ENCODE measurements around the gene TAF4.

Gene TAF4

DNA sequence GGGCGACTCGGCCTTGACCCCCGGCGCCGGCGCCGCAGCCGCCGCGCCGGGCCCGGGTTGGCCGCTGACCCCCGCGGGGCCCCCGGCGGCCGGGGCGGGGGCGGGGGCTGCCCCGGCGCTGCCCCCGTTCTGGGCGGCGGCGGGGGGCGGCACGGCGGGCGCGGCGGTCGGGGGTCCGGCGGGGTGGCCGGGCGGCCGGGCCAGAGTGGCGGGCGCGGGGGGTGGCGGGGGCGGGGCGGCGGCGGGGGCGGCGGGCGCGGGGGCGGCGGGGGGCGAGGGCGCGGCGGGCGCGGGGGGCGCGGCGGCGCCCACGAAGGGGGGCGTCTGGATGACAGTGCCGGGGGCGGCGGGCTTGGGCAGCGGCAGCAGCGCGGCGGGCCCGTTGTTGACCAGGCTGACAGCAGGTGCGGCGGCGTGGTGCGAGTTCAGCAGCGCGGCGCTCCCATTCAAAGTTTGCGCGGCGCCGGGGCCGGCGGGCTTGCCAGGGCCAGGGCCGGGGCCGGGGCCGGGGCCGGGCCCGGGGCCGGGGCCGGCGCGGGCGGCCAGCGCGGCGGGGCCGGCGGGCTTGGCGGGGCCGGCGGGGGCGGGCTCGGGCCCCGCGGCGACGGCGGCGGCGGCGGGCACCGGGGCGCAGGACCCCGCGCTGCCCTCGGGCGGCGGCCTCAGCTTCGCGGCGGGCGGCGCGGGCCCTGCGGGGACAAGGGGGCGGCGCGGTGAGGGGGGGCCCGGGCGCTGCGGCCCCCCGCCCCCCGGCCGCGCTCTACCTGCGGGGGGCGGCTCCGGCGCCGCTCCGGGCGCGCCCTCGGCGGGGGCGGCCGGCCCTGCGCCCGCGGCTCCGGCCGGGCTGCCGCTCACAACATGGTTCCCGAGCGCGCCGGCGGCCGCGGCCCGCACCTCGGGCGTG is 659 bp downstream of the TAF4 start:
- Histone ChIP-seq H3K4me3 (ENCODE audit: insufficient read depth, low read depth, low read length) (peak overlapping the region; percentile 65), H3K27me3 (ENCODE audit: control insufficient read depth, insufficient read depth, low read length, poor library complexity, severe bottlenecking) (no peaks in the 10 kb centered on the region), H3K36me3 (ENCODE audit: control insufficient read depth, insufficient read depth, low read length) (no peaks in the 10 kb centered on the region), H3K27ac (ENCODE audit: insufficient read depth, low read depth, low read length, poor library complexity, severe bottlenecking) (no peak overlapping the region), H3K9me3 (ENCODE audit: control insufficient read depth, low read length) (no peaks in the 10 kb centered on the region), H3K4me1 (ENCODE audit: control insufficient read depth, insufficient read depth, low read length) (peaks cover 21% of the 10 kb centered on the region)
- 0% methylated on average over 165 of the region's 165 CpGs for WGBS, 2 experiments

DNA sequence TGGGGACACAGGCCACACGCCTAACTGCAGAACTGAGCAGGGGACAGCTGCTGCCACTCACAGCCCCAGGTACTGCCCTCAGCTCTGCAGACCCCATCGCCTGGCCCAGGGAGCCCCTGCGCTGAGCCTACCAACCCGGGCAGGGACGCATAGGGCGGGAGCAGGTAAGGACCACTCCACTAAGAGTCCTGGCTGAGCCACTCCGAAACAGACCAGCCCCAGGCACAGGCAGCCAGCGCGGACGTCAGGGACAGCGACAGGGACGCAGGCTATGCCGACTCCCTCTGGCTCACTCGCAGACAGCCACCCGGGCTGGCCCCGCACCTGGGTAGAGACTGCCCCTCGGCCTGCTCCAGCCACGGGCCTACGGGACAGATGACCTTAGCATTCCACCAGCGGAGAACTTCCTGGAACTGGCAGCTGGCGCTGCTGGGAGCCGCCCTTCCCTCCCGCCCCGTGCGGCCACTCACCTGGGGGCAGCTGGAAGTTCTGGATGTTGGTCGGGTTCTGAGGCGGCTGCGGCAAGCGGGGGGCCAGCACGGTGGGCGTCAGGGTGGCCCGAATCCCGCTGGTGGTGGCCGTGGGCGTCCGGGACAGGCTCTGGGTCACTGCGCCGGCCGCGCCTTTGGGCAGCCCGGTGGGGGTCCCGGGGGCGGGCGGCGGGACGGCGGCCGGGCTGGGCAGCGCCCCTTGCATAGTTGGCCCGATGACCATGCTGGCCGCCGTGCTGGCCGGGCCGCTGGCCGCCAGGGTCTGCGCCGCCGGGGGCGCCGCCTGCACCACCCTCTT is 1.5 kb downstream of the TAF4 start:
- 14 to 17% methylated on average over 60 of the region's 60 CpGs for WGBS, 2 experiments

DNA sequence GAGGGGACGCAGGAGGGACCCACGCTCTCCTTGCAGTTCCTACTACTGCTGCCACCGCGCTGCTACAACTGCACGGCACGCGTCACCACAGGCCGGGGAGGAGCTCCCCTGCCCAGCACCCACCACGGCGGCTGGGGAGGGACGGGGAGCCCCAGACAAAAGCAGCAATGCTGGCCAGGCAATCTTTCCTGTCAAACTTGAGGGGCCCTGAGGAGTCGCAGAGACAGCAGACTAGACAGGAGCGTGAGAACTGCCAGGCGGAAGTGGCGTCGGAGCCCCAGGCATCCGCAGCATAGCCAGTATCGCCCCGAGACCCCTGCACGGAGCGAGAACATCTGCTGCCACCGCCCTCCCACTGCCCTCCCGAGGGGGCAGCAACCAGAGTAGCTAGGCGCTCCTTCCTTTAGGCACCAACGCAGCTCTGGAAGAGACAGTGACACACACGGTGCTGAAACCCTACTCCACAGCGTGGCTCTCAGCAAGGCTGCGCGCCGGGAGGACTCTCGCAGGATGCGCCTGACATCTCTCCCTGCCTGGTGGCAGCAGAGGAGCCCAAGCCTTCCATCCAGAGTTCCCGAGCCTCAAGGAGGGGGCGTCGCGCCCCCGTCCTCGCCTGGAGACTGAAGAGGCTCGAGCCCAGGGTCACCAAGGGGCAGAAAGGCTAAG is 2.2 kb downstream of the TAF4 start:
- 78 to 81% methylated on average over 39 of the region's 39 CpGs for WGBS, 2 experiments
- H3K4me3 ChIP-seq (ENCODE audit: insufficient read depth, low read depth, low read length) = peak overlapping the region; percentile 42
- no peak overlapping the region for H3K27ac ChIP-seq (ENCODE audit: insufficient read depth, low read depth, low read length, poor library complexity, severe bottlenecking)
- no peaks in the 10 kb centered on the region for H3K9me3 ChIP-seq (ENCODE audit: control insufficient read depth, low read length)
- no peaks in the 10 kb centered on the region for H3K27me3 ChIP-seq (ENCODE audit: control insufficient read depth, insufficient read depth, low read length, poor library complexity, severe bottlenecking)
- H3K4me1 ChIP-seq (ENCODE audit: control insufficient read depth, insufficient read depth, low read length) = peaks cover 21% of the 10 kb centered on the region
- H3K36me3 ChIP-seq (ENCODE audit: control insufficient read depth, insufficient read depth, low read length) = no peaks in the 10 kb centered on the region

More for the DNA sequence above, 1.5 kb downstream of the TAF4 start:
- H3K36me3 ChIP-seq (ENCODE audit: control insufficient read depth, insufficient read depth, low read length) = no peaks in the 10 kb centered on the region
- H3K27me3 ChIP-seq (ENCODE audit: control insufficient read depth, insufficient read depth, low read length, poor library complexity, severe bottlenecking) = no peaks in the 10 kb centered on the region
- H3K4me1 ChIP-seq (ENCODE audit: control insufficient read depth, insufficient read depth, low read length) = peaks cover 21% of the 10 kb centered on the region
- H3K9me3 ChIP-seq (ENCODE audit: control insufficient read depth, low read length) = no peaks in the 10 kb centered on the region
- peak overlapping the region; percentile 42 for H3K4me3 ChIP-seq (ENCODE audit: insufficient read depth, low read depth, low read length)
- no peak overlapping the region for H3K27ac ChIP-seq (ENCODE audit: insufficient read depth, low read depth, low read length, poor library complexity, severe bottlenecking)

DNA sequence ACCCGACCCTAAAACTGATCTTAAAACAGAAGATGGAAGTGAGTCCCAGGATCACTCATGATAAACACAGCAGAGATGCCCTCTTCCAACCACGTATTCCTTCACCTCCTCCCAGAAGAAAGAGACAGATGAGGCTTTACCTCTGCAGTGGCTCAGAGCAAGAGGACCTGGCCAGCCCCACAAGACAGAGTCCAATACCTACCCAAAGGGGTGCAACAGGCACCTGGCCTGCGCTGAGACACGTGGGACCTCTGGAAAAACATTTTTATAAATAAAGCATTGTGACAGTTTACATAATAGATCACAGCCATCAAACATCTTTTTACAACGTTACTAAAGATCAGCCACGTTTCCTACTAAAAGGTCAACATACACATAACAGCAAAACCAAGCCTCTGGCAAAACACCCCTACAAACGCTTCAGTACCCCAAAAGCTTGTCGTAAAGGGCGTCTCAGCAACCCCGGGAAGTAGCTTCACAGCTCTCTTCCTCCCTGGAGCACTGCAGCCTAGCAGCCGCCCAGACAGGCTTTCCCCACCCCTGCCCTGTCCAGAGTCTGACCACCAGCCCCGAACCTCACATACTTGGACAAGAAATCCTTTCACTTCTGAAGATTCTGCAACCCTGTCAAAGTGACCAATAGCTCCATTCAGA is 2.9 kb downstream of the TAF4 start:
- Histone ChIP-seq H3K27me3 (ENCODE audit: control insufficient read depth, insufficient read depth, low read length, poor library complexity, severe bottlenecking) (no peaks in the 10 kb centered on the region), H3K27ac (ENCODE audit: insufficient read depth, low read depth, low read length, poor library complexity, severe bottlenecking) (no peak overlapping the region), H3K36me3 (ENCODE audit: control insufficient read depth, insufficient read depth, low read length) (no peaks in the 10 kb centered on the region), H3K4me3 (ENCODE audit: insufficient read depth, low read depth, low read length) (no peak overlapping the region), H3K4me1 (ENCODE audit: control insufficient read depth, insufficient read depth, low read length) (peaks cover 21% of the 10 kb centered on the region), H3K9me3 (ENCODE audit: control insufficient read depth, low read length) (no peaks in the 10 kb centered on the region)
- 91 to 93% methylated on average over 12 of the region's 12 CpGs for WGBS, 2 experiments

DNA sequence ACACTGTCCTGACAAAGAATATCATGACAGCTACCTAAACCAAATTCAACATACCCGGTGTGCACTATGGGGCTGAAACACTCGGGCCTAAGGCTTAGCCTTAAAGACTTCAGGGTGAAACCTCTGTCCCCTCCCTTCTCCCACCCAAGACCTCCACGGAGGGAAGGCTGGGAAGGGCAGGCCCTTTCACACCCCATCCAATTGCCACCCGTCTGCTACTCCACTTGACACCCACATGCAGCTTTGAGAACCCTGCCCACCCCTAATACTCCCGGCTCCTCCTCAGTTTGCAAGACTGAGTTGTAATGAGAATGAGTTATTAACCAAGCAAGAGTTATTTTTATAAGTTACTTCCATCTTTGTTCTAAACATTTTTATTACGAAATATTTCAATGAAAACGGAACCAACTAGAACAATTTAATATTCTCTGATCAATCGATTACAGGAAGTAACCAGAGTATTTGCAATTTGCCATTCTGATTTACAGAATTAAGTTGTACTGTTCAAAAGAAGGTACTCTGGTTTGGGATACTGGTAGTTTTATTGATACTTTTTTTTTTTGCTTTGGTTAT is 3.7 kb downstream of the TAF4 start:
- Histone ChIP-seq H3K27ac (ENCODE audit: insufficient read depth, low read depth, low read length, poor library complexity, severe bottlenecking) (no peak overlapping the region), H3K9me3 (ENCODE audit: control insufficient read depth, low read length) (no peaks in the 10 kb centered on the region), H3K36me3 (ENCODE audit: control insufficient read depth, insufficient read depth, low read length) (no peaks in the 10 kb centered on the region), H3K4me1 (ENCODE audit: control insufficient read depth, insufficient read depth, low read length) (peaks cover 16% of the 10 kb centered on the region), H3K27me3 (ENCODE audit: control insufficient read depth, insufficient read depth, low read length, poor library complexity, severe bottlenecking) (no peaks in the 10 kb centered on the region), H3K4me3 (ENCODE audit: insufficient read depth, low read depth, low read length) (no peak overlapping the region)
- 89 to 94% methylated on average over 7 to 8 of the region's 8 CpGs for WGBS, 2 experiments

DNA sequence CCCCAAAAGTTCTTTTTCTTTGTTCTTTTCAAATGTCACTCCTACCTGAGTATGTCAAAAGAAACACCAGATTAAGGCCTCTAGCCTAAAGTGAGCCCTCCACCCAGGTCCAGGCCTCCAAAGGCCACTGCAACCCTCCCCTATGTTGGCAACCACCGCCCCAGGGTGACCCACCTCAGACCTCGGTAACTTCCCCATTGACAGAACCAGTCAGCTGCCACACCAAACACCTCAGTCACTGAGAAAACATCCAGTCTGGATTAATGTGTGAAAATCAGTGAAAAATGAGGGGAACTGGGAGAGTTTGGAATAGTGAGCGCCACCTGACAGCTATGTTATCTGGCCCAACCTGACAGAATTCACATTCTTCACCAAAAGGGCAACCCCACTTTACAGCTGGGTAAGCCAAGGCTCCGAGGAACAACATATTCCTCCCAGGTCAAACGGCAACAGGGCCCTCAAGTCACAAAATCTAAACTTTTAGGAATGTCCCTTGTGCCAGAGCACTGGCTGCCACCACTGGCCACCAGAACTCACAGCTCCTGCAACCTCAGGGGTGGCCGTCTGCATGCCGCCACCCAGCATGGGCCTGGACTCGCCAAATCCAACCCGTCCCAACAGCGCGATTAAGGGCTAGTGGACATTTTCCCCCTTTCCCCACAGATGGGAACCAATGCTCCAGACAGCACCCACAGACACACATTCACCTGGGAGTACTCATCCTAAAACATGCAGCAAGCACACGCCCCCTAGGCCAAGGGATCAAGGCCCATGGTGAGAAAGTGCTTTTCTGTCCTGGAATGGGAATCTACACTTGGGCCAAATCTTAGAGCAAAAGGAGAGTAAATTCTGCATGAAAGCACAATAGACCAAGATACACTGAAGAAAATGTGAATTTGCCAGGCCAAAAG is 4.8 kb downstream of the TAF4 start:
- Histone ChIP-seq H3K9me3 (ENCODE audit: control insufficient read depth, low read length) (no peaks in the 10 kb centered on the region), H3K4me1 (ENCODE audit: control insufficient read depth, insufficient read depth, low read length) (peaks cover 13% of the 10 kb centered on the region)
- WGBS, 2 experiments = 92 to 94% methylated on average over 12 of the region's 12 CpGs

DNA sequence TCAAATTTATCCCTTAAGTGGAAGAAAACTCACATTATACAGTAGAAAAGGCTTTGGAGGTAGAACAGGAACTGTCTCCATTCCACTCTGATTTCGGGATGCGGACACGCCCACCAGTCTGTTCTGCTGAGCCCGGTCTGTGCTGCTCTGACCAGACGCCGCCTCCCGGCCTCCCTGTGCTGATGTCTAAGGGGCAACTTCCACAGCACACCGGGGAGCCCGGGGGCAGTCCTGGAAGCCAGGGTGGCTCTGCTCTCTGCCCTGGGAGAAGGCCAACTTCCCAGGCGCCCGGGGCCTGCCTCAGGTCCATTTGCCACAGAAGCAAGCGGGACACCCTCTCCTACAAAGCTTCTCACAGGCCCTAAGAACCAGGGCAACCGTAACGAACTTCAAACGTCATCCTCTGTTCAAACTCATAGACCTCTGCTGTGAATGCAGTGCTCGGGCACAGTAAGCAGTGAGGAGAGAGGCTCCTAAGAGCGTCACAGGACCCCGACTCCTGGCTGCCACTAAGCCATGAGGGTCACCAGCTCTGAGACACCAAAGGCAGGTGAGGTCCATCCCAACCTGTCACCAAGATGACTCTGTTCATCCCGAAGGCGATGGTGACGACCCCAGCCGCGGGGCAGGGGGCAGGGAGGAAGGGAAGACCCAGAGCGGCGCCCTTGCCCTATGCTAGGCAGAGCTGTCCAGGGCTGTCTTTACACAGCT is 5.6 kb downstream of the TAF4 start:
- WGBS, 2 experiments = 93% methylated on average over 25 of the region's 25 CpGs
- H3K27ac ChIP-seq (ENCODE audit: insufficient read depth, low read depth, low read length, poor library complexity, severe bottlenecking) = no peak overlapping the region
- peaks cover 8% of the 10 kb centered on the region for H3K36me3 ChIP-seq (ENCODE audit: control insufficient read depth, insufficient read depth, low read length)
- peaks cover 13% of the 10 kb centered on the region for H3K4me1 ChIP-seq (ENCODE audit: control insufficient read depth, insufficient read depth, low read length)
- no peaks in the 10 kb centered on the region for H3K27me3 ChIP-seq (ENCODE audit: control insufficient read depth, insufficient read depth, low read length, poor library complexity, severe bottlenecking)
- H3K4me3 ChIP-seq (ENCODE audit: insufficient read depth, low read depth, low read length) = no peak overlapping the region
- no peaks in the 10 kb centered on the region for H3K9me3 ChIP-seq (ENCODE audit: control insufficient read depth, low read length)

More for the DNA sequence above, 4.8 kb downstream of the TAF4 start:
- Histone ChIP-seq H3K4me3 (ENCODE audit: insufficient read depth, low read depth, low read length) (no peak overlapping the region), H3K27ac (ENCODE audit: insufficient read depth, low read depth, low read length, poor library complexity, severe bottlenecking) (no peak overlapping the region), H3K27me3 (ENCODE audit: control insufficient read depth, insufficient read depth, low read length, poor library complexity, severe bottlenecking) (no peaks in the 10 kb centered on the region), H3K36me3 (ENCODE audit: control insufficient read depth, insufficient read depth, low read length) (peaks cover 4% of the 10 kb centered on the region)

DNA sequence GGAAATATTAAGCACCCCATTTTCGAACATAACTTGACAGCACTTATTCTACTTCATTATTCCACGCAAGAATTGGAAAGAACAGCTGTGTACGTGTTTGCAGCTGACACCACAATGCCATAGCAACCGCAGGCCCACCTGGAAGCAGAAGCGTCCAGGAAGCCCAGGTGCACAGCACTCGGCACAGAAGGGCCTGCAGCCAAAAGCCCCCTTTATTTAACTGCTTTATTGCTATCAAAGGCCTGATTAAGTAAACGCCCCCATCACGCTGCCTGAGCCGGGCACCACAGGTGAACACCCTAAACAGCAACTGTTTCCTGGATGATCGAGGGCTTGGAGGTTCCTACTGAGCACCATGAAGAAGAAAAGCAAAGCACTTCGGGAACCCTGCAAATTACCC is 6.3 kb downstream of the TAF4 start:
- H3K9me3 ChIP-seq (ENCODE audit: control insufficient read depth, low read length) = no peaks in the 10 kb centered on the region
- H3K4me3 ChIP-seq (ENCODE audit: insufficient read depth, low read depth, low read length) = no peak overlapping the region
- 93% methylated on average over 11 of the region's 11 CpGs for WGBS, 2 experiments
- H3K27me3 ChIP-seq (ENCODE audit: control insufficient read depth, insufficient read depth, low read length, poor library complexity, severe bottlenecking) = no peaks in the 10 kb centered on the region
- no peak overlapping the region for H3K27ac ChIP-seq (ENCODE audit: insufficient read depth, low read depth, low read length, poor library complexity, severe bottlenecking)
- H3K4me1 ChIP-seq (ENCODE audit: control insufficient read depth, insufficient read depth, low read length) = peaks cover 13% of the 10 kb centered on the region
- H3K36me3 ChIP-seq (ENCODE audit: control insufficient read depth, insufficient read depth, low read length) = peaks cover 8% of the 10 kb centered on the region
